GM12878 (cell line): ENCODE results near the gene CTNNA1. TPM values are rescaled to one million over a fixed set of nuclear protein-coding genes. Genes with fewer than 3 reads are reported as not detected.

Source experiments
- ATAC-seq: fragments of 200-7000 bp; cut with Tn5 transposase; 3 replicates; pipeline ENCODE4 v1.9.1; 2020; ENCODE audit warnings: mild to moderate bottlenecking, moderate library complexity
- BruUV-seq: library from RNA; stranded (reverse); fragments of 400-500 nt; replicated peaks from 2 replicates; lab custom pipeline; 2021; lab: Mats Ljungman, UMichigan
- CTCF ChIA-PET: fragments of 300-600 bp; sonication (Branson Sonifier 250); formaldehyde crosslinking; extraction: SDS; loops from one replicate; lab custom pipeline; 2021; ENCODE audit warnings: inconsistent platforms; lab: Yijun Ruan, JAX
- POLR2A ChIA-PET: fragments of 350-600 bp; formaldehyde crosslinking; extraction: SDS; loops from one replicate; lab custom pipeline; 2021; ENCODE audit warnings: inconsistent platforms; lab: Charles Lee
- RAD21 ChIA-PET: fragments of 300-600 bp; sonication (Branson Sonifier 250); formaldehyde crosslinking; loops from one replicate; lab custom pipeline; 2023; ENCODE audit warnings: antibody characterized with exemption; ENCODE audit not compliant: unreplicated experiment; lab: Charles Lee
- SMC1A ChIA-PET: fragments of 300-600 bp; sonication (Branson Sonifier 250); formaldehyde crosslinking; loops from one replicate; lab custom pipeline; 2023; ENCODE audit not compliant: unreplicated experiment, uncharacterized antibody; lab: Charles Lee
- DNase-seq: peaks from one replicate; pipeline ENCODE4 v3.0.0-alpha.2; 2011; ENCODE audit warnings: low read depth, low spot score
- FAIRE-seq: peaks from 3 replicates; lab custom pipeline; 2011; peaks lifted over from hg19 to GRCh38; lab: Jason Lieb, UNC
- H2AFZ ChIP-seq: 2 replicates; pipeline ENCODE4 v1.6.0; 2011; ENCODE audit warnings: low read depth, low read length, control low read depth; ENCODE audit not compliant: control insufficient read depth
- H3K27ac ChIP-seq: 2 replicates; pipeline ENCODE4 v1.5.1; 2011; ENCODE audit warnings: control low read depth; ENCODE audit not compliant: control insufficient read depth, insufficient read depth
- H3K27me3 ChIP-seq, 2 experiments: replicated peaks in 1 of 2; 2 replicates each; pipeline versions ENCODE4 v1.6.0 to v1.6.1; 2011; ENCODE audit warnings: low read length in 1 of 2; ENCODE audit not compliant: control insufficient read depth in 2 of 2, insufficient read depth in 2 of 2
- H3K36me3 ChIP-seq, 2 experiments: 2 replicates each; pipeline ENCODE4 v1.5.1; 2011; ENCODE audit warnings: low read length in 1 of 2; ENCODE audit not compliant: control insufficient read depth in 2 of 2, insufficient read depth in 2 of 2
- H3K4me1 ChIP-seq: 2 replicates; pipeline ENCODE4 v1.6.1; 2011; ENCODE audit warnings: mild to moderate bottlenecking, low read length, moderate library complexity, mixed read lengths; ENCODE audit not compliant: control insufficient read depth, insufficient read depth
- H3K4me2 ChIP-seq: 2 replicates; pipeline ENCODE4 v1.6.0; 2011; ENCODE audit warnings: control low read depth; ENCODE audit not compliant: control insufficient read depth, insufficient read depth
- H3K4me3 ChIP-seq: fragments of 200-600 bp; sonication (generic); 2 replicates; pipeline ENCODE4 v1.5.1; 2016
- H3K79me2 ChIP-seq: 2 replicates; pipeline ENCODE4 v1.6.0; 2011; ENCODE audit warnings: low read length; ENCODE audit not compliant: control insufficient read depth, insufficient read depth
- H3K9ac ChIP-seq: 2 replicates; pipeline ENCODE4 v1.8.0; 2011; ENCODE audit warnings: low read length, control low read depth, mixed read lengths; ENCODE audit not compliant: control insufficient read depth, insufficient read depth
- H3K9me3 ChIP-seq: replicated peaks from 3 replicates; pipeline ENCODE4 v1.5.1; 2011; ENCODE audit warnings: mild to moderate bottlenecking, low read length; ENCODE audit not compliant: control insufficient read depth, insufficient read depth
- H4K20me1 ChIP-seq: 2 replicates; pipeline ENCODE4 v1.6.0; 2011; ENCODE audit not compliant: control insufficient read depth, insufficient read depth
- BHLHE40 ChIP-seq, 2 experiments: fragments of 450-650 bp in 1 of 2; IDR thresholded peaks; 2 replicates each; pipeline ENCODE4 v1.6.1; 2011 to 2017; ENCODE audit warnings: low read depth in 2 of 2, borderline replicate concordance in 1 of 2, improper control_type of control experiment in 1 of 2, low read length in 1 of 2, mild to moderate bottlenecking in 1 of 2
- CHD4 ChIP-seq: fragments of 200-600 bp; sonication (generic); IDR thresholded peaks from 2 replicates; pipeline ENCODE4 v1.6.1; 2016; ENCODE audit warnings: mild to moderate bottlenecking
- E2F8 ChIP-seq: fragments of 450-650 bp; IDR thresholded peaks from 2 replicates; pipeline ENCODE4 v1.6.1; 2018; ENCODE audit warnings: mild to moderate bottlenecking, low read depth, moderate library complexity; ENCODE audit not compliant: partially characterized antibody
- FOS ChIP-seq: IDR thresholded peaks from 3 replicates; pipeline ENCODE4 v1.6.1; 2011; ENCODE audit warnings: borderline replicate concordance; ENCODE audit not compliant: insufficient read length; ENCODE audit errors: extremely low read depth
- GATAD2B ChIP-seq: fragments of 450-650 bp; conservative IDR thresholded peaks from 2 replicates; pipeline ENCODE4 v1.6.1; 2017; ENCODE audit warnings: low read depth, mild to moderate bottlenecking, moderate library complexity
- LARP7 ChIP-seq: fragments of 450-650 bp; IDR thresholded peaks from 2 replicates; pipeline ENCODE4 v1.6.1; 2017; ENCODE audit warnings: mild to moderate bottlenecking
- MEF2A ChIP-seq: IDR thresholded peaks from 2 replicates; pipeline ENCODE4 v1.6.1; 2011; ENCODE audit warnings: low read depth, mild to moderate bottlenecking, low read length, moderate library complexity; ENCODE audit not compliant: insufficient read depth
- MYB ChIP-seq: fragments of 150-350 bp; IDR thresholded peaks from 2 replicates; pipeline ENCODE4 v1.6.1; 2014; ENCODE audit warnings: mild to moderate bottlenecking, low read depth, low read length, borderline replicate concordance
- PBX3 ChIP-seq: IDR thresholded peaks from 2 replicates; pipeline ENCODE4 v1.6.1; 2011; ENCODE audit warnings: mild to moderate bottlenecking, low read depth, low read length, moderate library complexity; ENCODE audit not compliant: insufficient replicate concordance
- RAD51 ChIP-seq: fragments of 450-650 bp; IDR thresholded peaks from 2 replicates; pipeline ENCODE4 v1.6.1; 2016; ENCODE audit warnings: moderate library complexity, mild to moderate bottlenecking, inconsistent platforms
- RBBP5 ChIP-seq: fragments of 200-600 bp; sonication (generic); conservative IDR thresholded peaks from 2 replicates; pipeline ENCODE4 v1.6.1; 2016
- SP1 ChIP-seq: IDR thresholded peaks from one replicate; pipeline ENCODE4 v1.6.1; 2011; ENCODE audit warnings: low read depth, low read length
- STAT1 ChIP-seq: fragments of 450-650 bp; conservative IDR thresholded peaks from 2 replicates; pipeline ENCODE4 v1.6.1; 2014; ENCODE audit warnings: antibody characterized with exemption, mild to moderate bottlenecking
- TCF3 ChIP-seq: IDR thresholded peaks from 2 replicates; pipeline ENCODE4 v1.6.1; 2012; ENCODE audit warnings: low read depth, mild to moderate bottlenecking, low read length, borderline replicate concordance; ENCODE audit not compliant: insufficient read depth
- YY1 ChIP-seq: IDR thresholded peaks from 2 replicates; pipeline ENCODE4 v1.6.1; 2011; ENCODE audit warnings: low read depth, mild to moderate bottlenecking, low read length
- WGBS: methylation state at CpG from one replicate; pipeline ENCODE4 v1.1.6; 2016; ENCODE audit warnings: low lambda C conversion rate; ENCODE audit not compliant: insufficient replicate concordance, insufficient coverage; ENCODE audit errors: missing lambda C conversion rate; 5-methylcytosine and 5-hydroxymethylcytosine counted together
- in situ Hi-C: fragments of 300-500 bp; cut with MboI; formaldehyde crosslinking; loops from 9 replicates; pipeline ENCODE4 v1.14.3; 2018; ENCODE audit warnings: mixed read lengths
- intact Hi-C: fragments of 100-400 bp; cut with micrococcal nuclease; formaldehyde crosslinking; loops from one replicate; pipeline ENCODE4 v1.14.2; 2022; ENCODE audit not compliant: unreplicated experiment
- polyA plus RNA-seq, 11 experiments: library from polyadenylated mRNA; depleted of rRNA in 4 of 11; unstranded in 6 of 11; stranded (reverse) in 5 of 11; fragments of >200 nt; fragmentation: Nextera tagmentation in 4 of 11; fragmentation: Illumina TruSeq in 1 of 11; extraction: Ambion mirVana in 4 of 11; extraction: Trizol in 1 of 11; gene quantifications; 1 replicate in 1 of 11; 2 replicates in 10 of 11; pipeline versions ENCODE4 v1.2.1 to v1.2.3, GENCODE V29; 2011 to 2016; ENCODE audit warnings: inconsistent platforms in 2 of 11, missing spikeins in 2 of 11, low read depth in 1 of 11
- total RNA-seq, 4 experiments: library from RNA; depleted of rRNA in 3 of 4; stranded (reverse); fragments of >200 nt in 3 of 4; fragmentation: Illumina TruSeq in 1 of 4; extraction: Trizol in 1 of 4; gene quantifications; 2 replicates each; pipeline versions ENCODE4 v1.2.1 to v1.2.3, GENCODE V29; 2013 to 2021
- TF ChIP-seq, protein P1 (sequence below): fragments of 450-650 bp; IDR thresholded peaks from 2 replicates; pipeline ENCODE4 v1.6.1; 2017; ENCODE audit warnings: low read depth, mild to moderate bottlenecking, moderate library complexity
- TF ChIP-seq, protein P2 (sequence below): IDR thresholded peaks from 2 replicates; pipeline ENCODE4 v1.6.1; 2012; ENCODE audit warnings: low read depth, low read length, improper control_type of control experiment
- TF ChIP-seq, protein P3 (sequence below): IDR thresholded peaks from 2 replicates; pipeline ENCODE4 v1.6.1; 2011; ENCODE audit warnings: low read depth, mild to moderate bottlenecking, low read length, moderate library complexity, borderline replicate concordance; ENCODE audit errors: extremely low read depth

CTNNA1 gene
- total and polyA plus RNA-seq, 10 of the 15 experiments (the other 5 are each of a cell fraction or from before 2014, with no cell fraction given), result 32.6 to 104 (median 57.7) TPM

DNA sequence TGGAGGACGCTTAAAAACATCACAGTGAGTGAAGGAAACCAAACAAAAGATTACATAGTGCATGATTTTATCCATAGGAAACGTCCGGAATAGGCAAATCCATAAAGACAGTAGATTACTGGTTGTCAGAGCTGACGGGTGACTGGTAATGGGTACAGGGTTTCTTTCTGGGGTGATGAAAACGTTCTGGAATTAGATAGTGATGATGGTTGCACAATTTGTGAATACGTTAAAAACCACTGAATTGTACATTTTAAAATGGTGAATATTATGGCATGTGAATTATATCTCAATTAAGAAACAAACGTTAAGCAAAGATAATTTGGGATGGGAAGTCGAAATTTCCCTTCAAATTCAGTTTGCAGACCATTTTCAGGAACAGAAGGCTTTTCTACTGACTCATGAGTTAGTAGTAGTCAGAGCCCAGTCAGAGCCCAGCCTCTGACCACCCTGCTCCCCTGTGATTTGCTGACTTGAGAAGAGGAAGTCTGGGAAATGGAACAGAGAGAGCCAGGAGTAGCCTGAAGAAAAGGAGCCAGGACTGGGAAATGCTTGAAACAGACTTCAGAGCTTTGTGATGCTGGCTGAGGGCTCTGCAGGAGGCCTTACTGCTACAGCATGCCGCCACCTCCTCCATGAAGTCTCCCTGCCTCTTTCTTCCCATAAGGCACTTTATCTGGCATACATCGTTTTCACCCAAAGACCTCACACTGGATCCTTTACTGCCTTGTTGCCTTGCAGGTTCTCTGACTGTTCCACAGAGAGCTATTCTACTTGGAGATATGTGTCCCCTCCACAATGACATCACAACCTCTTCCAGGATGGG, 46.4 kb upstream of the CTNNA1 start:
- no TSS peak for BruUV-seq
- Histone ChIP-seq H3K36me3 (no peaks in the 10 kb centered on the region), H3K4me1 (no peaks in the 10 kb centered on the region), H3K9ac (no peak overlapping the region), H3K9me3 (no peaks in the 10 kb centered on the region), H4K20me1 (no peaks in the 10 kb centered on the region; the same call in 1 of the 2 replicates), H2AFZ (no peak overlapping the region), H3K79me2 (no peaks in the 10 kb centered on the region), H3K4me2 (no peak overlapping the region), H3K27ac (no peak overlapping the region), H3K4me3 (no peak overlapping the region), H3K27me3 (no peaks in the 10 kb centered on the region)
- no peak for ATAC-seq
- ChIA-PET CTCF (interaction anchor here (0.6 kb wide), 1 partner anchor 52 kb away, joined by 3 read pairs; no protein-coding TSS in a partner anchor), RAD21 (no interaction called here), POLR2A (no interaction called here), SMC1A (no interaction called here)
- intact Hi-C loops, result no loop called here
- 29% methylated on average over 10 of the region's 10 CpGs for WGBS
- DNase-seq, result no peak
- TF ChIP-seq E2F8, result no peak
- TF ChIP-seq, protein P1, sequence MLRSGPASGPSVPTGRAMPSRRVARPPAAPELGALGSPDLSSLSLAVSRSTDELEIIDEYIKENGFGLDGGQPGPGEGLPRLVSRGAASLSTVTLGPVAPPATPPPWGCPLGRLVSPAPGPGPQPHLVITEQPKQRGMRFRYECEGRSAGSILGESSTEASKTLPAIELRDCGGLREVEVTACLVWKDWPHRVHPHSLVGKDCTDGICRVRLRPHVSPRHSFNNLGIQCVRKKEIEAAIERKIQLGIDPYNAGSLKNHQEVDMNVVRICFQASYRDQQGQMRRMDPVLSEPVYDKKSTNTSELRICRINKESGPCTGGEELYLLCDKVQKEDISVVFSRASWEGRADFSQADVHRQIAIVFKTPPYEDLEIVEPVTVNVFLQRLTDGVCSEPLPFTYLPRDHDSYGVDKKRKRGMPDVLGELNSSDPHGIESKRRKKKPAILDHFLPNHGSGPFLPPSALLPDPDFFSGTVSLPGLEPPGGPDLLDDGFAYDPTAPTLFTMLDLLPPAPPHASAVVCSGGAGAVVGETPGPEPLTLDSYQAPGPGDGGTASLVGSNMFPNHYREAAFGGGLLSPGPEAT, result no peak
- no peak for TF ChIP-seq MYB
- no peak for TF ChIP-seq RBBP5
- TF ChIP-seq YY1, result no peak
- no peak for TF ChIP-seq PBX3
- TF ChIP-seq, protein P2, sequence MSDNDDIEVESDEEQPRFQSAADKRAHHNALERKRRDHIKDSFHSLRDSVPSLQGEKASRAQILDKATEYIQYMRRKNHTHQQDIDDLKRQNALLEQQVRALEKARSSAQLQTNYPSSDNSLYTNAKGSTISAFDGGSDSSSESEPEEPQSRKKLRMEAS, result no peak
- TF ChIP-seq SP1, result no peak
- TF ChIP-seq STAT1, result no peak
- no peak for TF ChIP-seq GATAD2B
- no peak for TF ChIP-seq FOS
- TF ChIP-seq, protein P3, sequence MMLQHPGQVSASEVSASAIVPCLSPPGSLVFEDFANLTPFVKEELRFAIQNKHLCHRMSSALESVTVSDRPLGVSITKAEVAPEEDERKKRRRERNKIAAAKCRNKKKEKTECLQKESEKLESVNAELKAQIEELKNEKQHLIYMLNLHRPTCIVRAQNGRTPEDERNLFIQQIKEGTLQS, result no peak
- no peak for TF ChIP-seq BHLHE40 (IDR thresholded peaks at IDR 0.05; ENCODE audit: borderline replicate concordance in 1 of 2, low read depth in 2 of 2, low read length in 1 of 2)
- no peak for TF ChIP-seq LARP7
- no peak for TF ChIP-seq TCF3
- no peak for TF ChIP-seq CHD4
- no peak for TF ChIP-seq RAD51
- TF ChIP-seq MEF2A, result no peak
- in situ Hi-C loops, result no loop called here
- no peak for FAIRE-seq
